GM12801 (cell line): ENCODE results near the gene ATG12.

Experiments
- CTCF ChIP-seq: IDR thresholded peaks from one replicate; pipeline ENCODE4 v1.5.1; 2011; ENCODE audit warnings: control low read depth; ENCODE audit not compliant: insufficient read length; ENCODE audit errors: extremely low read depth

The ATG12 gene

DNA sequence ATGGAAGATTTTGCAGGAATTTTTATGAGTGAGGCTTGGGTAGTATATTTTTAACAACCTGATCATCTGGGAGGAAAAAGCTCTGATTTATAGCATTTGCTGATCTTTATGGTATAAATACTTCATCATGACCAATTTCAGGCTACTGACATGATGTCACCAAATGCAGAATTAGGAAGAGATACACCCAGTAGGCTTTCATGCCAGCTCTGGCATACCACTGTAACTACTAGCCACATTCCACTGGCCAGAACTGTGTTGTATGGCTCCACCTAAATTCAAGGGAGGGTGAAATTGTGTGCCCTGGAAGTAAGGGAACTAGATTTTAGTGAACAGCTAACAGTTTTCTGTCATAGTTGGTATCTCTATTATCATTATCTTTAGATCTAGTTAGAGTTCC is 18.0 kb upstream of the ATG12 start:
- no peak for TF ChIP-seq CTCF

DNA sequence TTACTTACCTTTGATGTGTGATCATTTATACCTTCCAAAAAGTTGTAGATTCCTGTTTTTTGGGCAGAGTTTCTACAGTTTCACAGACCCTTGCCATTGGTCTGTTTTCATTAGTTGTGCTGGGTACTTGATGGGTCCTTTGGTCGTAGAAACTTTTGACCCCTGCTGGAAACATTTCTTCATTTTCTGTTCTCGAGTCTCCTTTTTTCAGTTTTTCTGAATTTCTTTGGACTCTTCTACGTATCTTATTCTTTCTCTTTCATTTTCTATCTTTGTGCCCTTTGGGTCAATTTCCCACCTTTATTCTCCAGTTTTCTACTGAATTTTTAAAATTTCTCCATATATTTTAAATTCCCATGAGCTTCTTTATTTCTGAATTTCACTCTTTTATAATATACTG is 17.0 kb upstream of the ATG12 start:
- TF ChIP-seq CTCF, result no peak

GRCh38 chr5:115857626-115858349 is 16.4 kb upstream of the ATG12 start:
- TF ChIP-seq CTCF, result no peak

DNA sequence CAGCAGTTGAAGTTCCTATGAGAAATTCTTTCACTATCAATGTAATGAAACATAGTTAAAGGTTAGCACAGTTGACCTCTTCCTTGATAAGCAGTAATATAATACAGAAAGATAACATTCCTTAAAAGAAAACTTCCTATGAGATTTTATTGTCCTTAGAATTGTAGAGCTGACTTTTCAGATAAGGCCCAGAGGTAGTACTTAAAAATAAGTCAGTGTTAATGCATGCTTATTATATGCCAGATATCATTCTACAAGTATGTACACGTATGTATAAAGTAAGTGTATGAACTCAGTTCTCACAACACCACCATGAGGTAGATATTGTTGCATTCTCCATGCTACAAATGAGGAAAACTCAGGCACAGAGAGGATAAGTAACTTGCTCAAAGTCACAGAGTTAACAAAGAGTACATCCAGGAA is 15.7 kb upstream of the ATG12 start:
- no peak for TF ChIP-seq CTCF

GRCh38 chr5:115855959-115856358 is 14.6 kb upstream of the ATG12 start:
- TF ChIP-seq CTCF, result no peak

- no peak for TF ChIP-seq CTCF
Measured at GRCh38 chr5:115854139-115854538, 12.8 kb upstream of the ATG12 start.

- no peak for TF ChIP-seq CTCF
Measured at GRCh38 chr5:115850744-115851416, 9.5 kb upstream of the ATG12 start.
